K562 (cell line): ENCODE results near the gene PARP14. TPM values are rescaled to one million over a fixed set of nuclear protein-coding genes. Genes with fewer than 3 reads are reported as not detected.

Experiments
- ATAC-seq: fragments of 200-7000 bp; cut with Tn5 transposase; 3 replicates; pipeline ENCODE4 v1.9.1; 2020; ENCODE audit warnings: moderate library complexity
- BruUV-seq: library from RNA; stranded (reverse); fragments of 400-500 nt; replicated peaks from 2 replicates; lab custom pipeline; 2021; lab: Mats Ljungman, UMichigan
- CTCF ChIA-PET: fragments of 300-600 bp; formaldehyde crosslinking; extraction: SDS; loops from one replicate; lab custom pipeline; 2021; ENCODE audit warnings: low intra/inter-chr PET ratio; lab: Yijun Ruan, JAX
- POLR2A ChIA-PET: fragments of 300-600, 350-650 bp; sonication (Branson Sonifier 250); formaldehyde crosslinking; extraction: SDS; loops from one replicate; lab custom pipeline; 2021; ENCODE audit warnings: antibody characterized with exemption, inconsistent platforms; lab: Yijun Ruan, JAX
- DNase-seq, 4 experiments: peaks; one replicate each; pipeline versions ENCODE4 v3.0.0 to v3.0.0-alpha.2; 2011 to 2018; ENCODE audit warnings: low spot score in 3 of 4, mixed read lengths in 3 of 4; ENCODE audit errors: extremely low read depth in 1 of 4
- FAIRE-seq: peaks from 2 replicates; lab custom pipeline; 2011; peaks lifted over from hg19 to GRCh38; lab: Jason Lieb, UNC
- H2AFZ ChIP-seq: 2 replicates; pipeline ENCODE4 v1.6.0; 2011; ENCODE audit warnings: low read depth, low read length, control low read depth, inconsistent platforms
- H3K27ac ChIP-seq: fragments of 200-600 bp; 3 replicates; pipeline ENCODE4 v1.8.0; 2011; ENCODE audit warnings: low read depth, mild to moderate bottlenecking, control low read depth, inconsistent platforms, low read length, moderate library complexity, mixed read lengths; ENCODE audit errors: extremely low read depth
- H3K27me3 ChIP-seq, 2 experiments: fragments of 300-600 bp in 1 of 2; 2 replicates in 1 of 2; 3 replicates in 1 of 2; pipeline versions ENCODE4 v1.6.0 to v1.8.0; 2011; ENCODE audit warnings: inconsistent platforms in 2 of 2, low read length in 2 of 2, mild to moderate bottlenecking in 1 of 2, mixed read lengths in 1 of 2, moderate library complexity in 1 of 2; ENCODE audit not compliant: control insufficient read depth in 2 of 2, insufficient read depth in 2 of 2
- H3K36me3 ChIP-seq: fragments of 300-600 bp; 3 replicates; pipeline ENCODE4 v1.8.0; 2011; ENCODE audit warnings: mild to moderate bottlenecking, low read length, inconsistent platforms; ENCODE audit not compliant: control insufficient read depth, insufficient read depth
- H3K4me1 ChIP-seq, 2 experiments: fragments of 200-600 bp in 1 of 2; replicated peaks in 1 of 2; 2 replicates in 1 of 2; 3 replicates in 1 of 2; pipeline versions ENCODE4 v1.5.1 to v1.8.0; 2011; ENCODE audit warnings: inconsistent platforms in 2 of 2, low read length in 2 of 2, mild to moderate bottlenecking in 1 of 2, mixed read lengths in 1 of 2, moderate library complexity in 1 of 2; ENCODE audit not compliant: control insufficient read depth in 2 of 2, insufficient read depth in 2 of 2
- H3K4me2 ChIP-seq: 2 replicates; pipeline ENCODE4 v1.6.1; 2011; ENCODE audit warnings: low read length, control low read depth, inconsistent platforms, mixed read lengths; ENCODE audit not compliant: insufficient read depth
- H3K4me3 ChIP-seq: fragments of 200-600 bp; sonication (generic), shearing (Covaris generic); 2 replicates; pipeline ENCODE4 v1.5.1; 2016; ENCODE audit warnings: control low read depth, inconsistent platforms
- H3K79me2 ChIP-seq: fragments of 200-600 bp; 3 replicates; pipeline ENCODE4 v1.8.0; 2011; ENCODE audit warnings: low read length, inconsistent platforms; ENCODE audit not compliant: control insufficient read depth, insufficient read depth
- H3K9ac ChIP-seq, 2 experiments: 2 replicates each; pipeline versions ENCODE4 v1.6.0 to v1.6.1; 2011; ENCODE audit warnings: low read depth in 2 of 2, low read length in 2 of 2, control low read depth in 1 of 2, inconsistent platforms in 1 of 2, mild to moderate bottlenecking in 1 of 2, mixed read lengths in 1 of 2; ENCODE audit not compliant: insufficient read depth in 1 of 2
- H3K9me1 ChIP-seq: one replicate; pipeline ENCODE4 v1.6.0; 2011; ENCODE audit warnings: inconsistent platforms, mild to moderate bottlenecking, low read length, moderate library complexity; ENCODE audit not compliant: control insufficient read depth, insufficient read depth
- H3K9me3 ChIP-seq: replicated peaks from 2 replicates; pipeline ENCODE4 v1.5.1; 2011; ENCODE audit warnings: low read depth, low read length, inconsistent platforms; ENCODE audit not compliant: control insufficient read depth, insufficient read depth
- H4K20me1 ChIP-seq: replicated peaks from 2 replicates; pipeline ENCODE4 v1.6.1; 2011; ENCODE audit warnings: low read length, inconsistent platforms, mixed read lengths; ENCODE audit not compliant: control insufficient read depth, insufficient read depth
- CCNT2 ChIP-seq: IDR thresholded peaks from 2 replicates; pipeline ENCODE4 v1.6.1; 2011; ENCODE audit warnings: borderline replicate concordance, low read depth, mild to moderate bottlenecking, moderate library complexity, mixed read lengths, low read length; ENCODE audit not compliant: insufficient read length; ENCODE audit errors: extremely low read depth
- CHD2 ChIP-seq: IDR thresholded peaks from 2 replicates; pipeline ENCODE4 v1.6.1; 2011; ENCODE audit warnings: low read depth, low read length
- ELF2 ChIP-seq: fragments of 250-450 bp; sonication (Bioruptor Pico); IDR thresholded peaks from 2 replicates; pipeline ENCODE4 v1.5.0; 2021; ENCODE audit warnings: mild to moderate bottlenecking
- EWSR1 ChIP-seq: fragments of 450-650 bp; IDR thresholded peaks from 2 replicates; pipeline ENCODE4 v1.6.1; 2018; ENCODE audit warnings: borderline replicate concordance, mild to moderate bottlenecking, low read depth, moderate library complexity; ENCODE audit not compliant: partially characterized antibody
- HDAC6 ChIP-seq: IDR thresholded peaks from 2 replicates; pipeline ENCODE4 v1.6.1; 2012; ENCODE audit warnings: low read depth, mild to moderate bottlenecking, control low read depth, inconsistent platforms, low read length, moderate library complexity
- NR2F6 ChIP-seq: fragments of 450-650 bp; formaldehyde crosslinking; IDR thresholded peaks from 2 replicates; pipeline ENCODE4 v1.4.0; 2020; ENCODE audit warnings: mild to moderate bottlenecking
- PCBP2 ChIP-seq: fragments of 200-400 bp; formaldehyde crosslinking; IDR thresholded peaks from 2 replicates; pipeline ENCODE4 v1.6.1; 2018; ENCODE audit warnings: low read length, low read depth, mild to moderate bottlenecking, moderate library complexity; ENCODE audit not compliant: poor library complexity, severe bottlenecking
- RBBP5 ChIP-seq: fragments of 200-600 bp; sonication (generic); IDR thresholded peaks from 2 replicates; pipeline ENCODE4 v1.6.1; 2012; ENCODE audit warnings: borderline replicate concordance, mild to moderate bottlenecking, low read length, control low read depth, inconsistent platforms; ENCODE audit not compliant: insufficient read depth, poor library complexity, severe bottlenecking
- RBM17 ChIP-seq: fragments of 200-400 bp; formaldehyde crosslinking; IDR thresholded peaks from 2 replicates; pipeline ENCODE4 v1.6.1; 2017; ENCODE audit warnings: low read depth, mild to moderate bottlenecking, low read length, borderline replicate concordance
- SETDB1 ChIP-seq: IDR thresholded peaks from one replicate; pipeline ENCODE4 v1.6.1; 2012; ENCODE audit warnings: low read length, control low read depth, inconsistent platforms
- SPI1 ChIP-seq: IDR thresholded peaks from 2 replicates; pipeline ENCODE4 v1.6.1; 2011; ENCODE audit warnings: low read depth, low read length, control low read depth, borderline replicate concordance
- TFAM ChIP-seq: fragments of 250-450 bp; sonication (Bioruptor Pico); conservative IDR thresholded peaks from 2 replicates; pipeline ENCODE4 v1.5.0; 2021; ENCODE audit warnings: mild to moderate bottlenecking, moderate library complexity
- U2AF2 ChIP-seq: fragments of 200-400 bp; formaldehyde crosslinking; optimal IDR thresholded peaks from 2 replicates; pipeline ENCODE3; 2017; ENCODE audit warnings: low read depth, mild to moderate bottlenecking, low read length
- ZBTB1 ChIP-seq: sonication (generic); formaldehyde crosslinking; IDR thresholded peaks from 2 replicates; pipeline ENCODE4 v1.8.1; 2023; ENCODE audit warnings: missing genetic modification reagents, low read depth, mild to moderate bottlenecking, borderline replicate concordance
- WGBS: fragments of 100-300 bp; shearing (Covaris generic); methylation state at CpG from one replicate; pipeline ENCODE4 v1.1.6; 2016; ENCODE audit warnings: low coverage, mixed read lengths; ENCODE audit not compliant: insufficient coverage; ENCODE audit errors: missing lambda C conversion rate; 5-methylcytosine and 5-hydroxymethylcytosine counted together
- in situ Hi-C: fragments of 300-500 bp; cut with MboI; formaldehyde crosslinking; loops from 4 replicates; pipeline ENCODE4 v1.15.0; 2018; ENCODE audit warnings: inconsistent platforms, mixed read lengths
- intact Hi-C: fragments of 100-400 bp; cut with micrococcal nuclease; formaldehyde crosslinking; loops from 2 replicates; pipeline ENCODE4 v1.14.2; 2022
- polyA plus RNA-seq, 8 experiments: library from polyadenylated mRNA; depleted of rRNA in 4 of 8; stranded (reverse) in 5 of 8; unstranded in 3 of 8; fragments of >200 nt; fragmentation: Nextera tagmentation in 2 of 8; fragmentation: Illumina TruSeq in 1 of 8; extraction: Ambion mirVana in 2 of 8; extraction: Trizol in 1 of 8; gene quantifications; 2 replicates each; pipeline versions ENCODE4 v1.2.1 to v1.2.3, GENCODE V29; 2011 to 2014; ENCODE audit warnings: inconsistent platforms in 1 of 8, missing spikeins in 1 of 8
- total RNA-seq, 7 experiments: library from RNA; depleted of rRNA in 6 of 7; stranded (reverse); fragments of >200 nt in 6 of 7; fragmentation: Illumina TruSeq in 2 of 7; extraction: Trizol in 2 of 7; gene quantifications; 2 replicates each; pipeline versions ENCODE4 v1.2.1 to v1.2.3, GENCODE V29; 2011 to 2021; ENCODE audit warnings: low replicate concordance in 1 of 7
- TF ChIP-seq, protein P1 (sequence below): fragments of 250-450 bp; sonication (Bioruptor Pico); IDR thresholded peaks from 2 replicates; pipeline ENCODE4 v1.5.0; 2021
- TF ChIP-seq, protein P2 (sequence below): sonication (generic); formaldehyde crosslinking; IDR thresholded peaks from 2 replicates; pipeline ENCODE4 v1.8.1; 2022; ENCODE audit warnings: missing genetic modification reagents
- TF ChIP-seq, protein P3 (sequence below): fragments of 450-650 bp; formaldehyde crosslinking; IDR thresholded peaks from 2 replicates; pipeline ENCODE4 v1.4.0; 2020; ENCODE audit warnings: mild to moderate bottlenecking
- TF ChIP-seq, protein P4 (sequence below): fragments of 250-450 bp; sonication (Bioruptor Pico); IDR thresholded peaks from 2 replicates; pipeline ENCODE4 v1.5.0; 2020; ENCODE audit warnings: mild to moderate bottlenecking

Gene PARP14
- total and polyA plus RNA-seq, 9 of the 15 experiments (the other 6 are each of a cell fraction or from before 2014, with no cell fraction given) = 3.1 to 14.4 (median 9.0) TPM

DNA sequence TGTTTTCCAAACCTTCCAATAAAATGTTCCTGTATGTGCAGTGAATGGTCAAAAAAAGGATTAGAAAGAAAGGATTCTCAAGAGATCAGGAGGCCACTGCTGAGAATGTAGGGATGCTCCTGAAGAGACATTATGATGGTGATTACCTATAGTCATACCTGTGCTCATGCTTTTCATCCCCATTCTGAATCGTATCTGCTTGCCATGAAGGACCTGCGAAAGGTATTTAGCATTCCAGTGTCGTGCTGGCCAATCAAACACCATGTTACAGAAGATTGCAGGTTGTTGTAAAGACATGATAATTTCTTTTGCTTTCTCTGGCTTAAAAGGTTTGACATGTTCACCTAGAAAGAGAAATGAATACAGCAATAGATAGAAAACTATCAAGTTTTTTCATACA, 96.9 kb downstream of the PARP14 start:
- BruUV-seq = no TSS peak
- H3K79me2 ChIP-seq = no peaks in the 10 kb centered on the region
- H2AFZ ChIP-seq = no peak overlapping the region
- WGBS = no CpG with 5 or more reads among the region's 3 CpGs
- in situ Hi-C loops = no loop called here
- no peaks in the 10 kb centered on the region for H3K27me3 ChIP-seq
- no peak overlapping the region for H3K4me3 ChIP-seq
- no peaks in the 10 kb centered on the region for H3K36me3 ChIP-seq
- H3K27ac ChIP-seq = no peak overlapping the region
- H3K9ac ChIP-seq = no peak overlapping the region
- ATAC-seq (no peak), FAIRE-seq (no peak), DNase-seq (no peak)
- ChIA-PET POLR2A (no interaction called here), CTCF (no interaction called here)
- intact Hi-C loops = no loop called here
- H4K20me1 ChIP-seq = no peaks in the 10 kb centered on the region
- H3K4me2 ChIP-seq = no peak overlapping the region
- no peaks in the 10 kb centered on the region for H3K4me1 ChIP-seq
- H3K9me3 ChIP-seq = no peaks in the 10 kb centered on the region
- H3K9me1 ChIP-seq = no peaks in the 10 kb centered on the region
- TF ChIP-seq NR2F6 (CRISPR knock-in tag) = no peak
- no peak for TF ChIP-seq SPI1
- TF ChIP-seq U2AF2 = no peak
- TF ChIP-seq, protein P1, sequence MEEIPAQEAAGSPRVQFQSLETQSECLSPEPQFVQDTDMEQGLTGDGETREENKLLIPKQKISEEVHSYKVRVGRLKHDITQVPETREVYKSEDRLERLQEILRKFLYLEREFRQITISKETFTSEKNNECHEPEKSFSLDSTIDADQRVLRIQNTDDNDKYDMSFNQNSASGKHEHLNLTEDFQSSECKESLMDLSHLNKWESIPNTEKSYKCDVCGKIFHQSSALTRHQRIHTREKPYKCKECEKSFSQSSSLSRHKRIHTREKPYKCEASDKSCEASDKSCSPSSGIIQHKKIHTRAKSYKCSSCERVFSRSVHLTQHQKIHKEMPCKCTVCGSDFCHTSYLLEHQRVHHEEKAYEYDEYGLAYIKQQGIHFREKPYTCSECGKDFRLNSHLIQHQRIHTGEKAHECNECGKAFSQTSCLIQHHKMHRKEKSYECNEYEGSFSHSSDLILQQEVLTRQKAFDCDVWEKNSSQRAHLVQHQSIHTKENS (CRISPR knock-in tag) = no peak
- no peak for TF ChIP-seq CCNT2
- TF ChIP-seq, protein P2, sequence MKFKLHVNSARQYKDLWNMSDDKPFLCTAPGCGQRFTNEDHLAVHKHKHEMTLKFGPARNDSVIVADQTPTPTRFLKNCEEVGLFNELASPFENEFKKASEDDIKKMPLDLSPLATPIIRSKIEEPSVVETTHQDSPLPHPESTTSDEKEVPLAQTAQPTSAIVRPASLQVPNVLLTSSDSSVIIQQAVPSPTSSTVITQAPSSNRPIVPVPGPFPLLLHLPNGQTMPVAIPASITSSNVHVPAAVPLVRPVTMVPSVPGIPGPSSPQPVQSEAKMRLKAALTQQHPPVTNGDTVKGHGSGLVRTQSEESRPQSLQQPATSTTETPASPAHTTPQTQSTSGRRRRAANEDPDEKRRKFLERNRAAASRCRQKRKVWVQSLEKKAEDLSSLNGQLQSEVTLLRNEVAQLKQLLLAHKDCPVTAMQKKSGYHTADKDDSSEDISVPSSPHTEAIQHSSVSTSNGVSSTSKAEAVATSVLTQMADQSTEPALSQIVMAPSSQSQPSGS (CRISPR knock-in tag) = no peak
- TF ChIP-seq ELF2 (CRISPR knock-in tag) = no peak
- TF ChIP-seq HDAC6 = no peak
- TF ChIP-seq TFAM = no peak
- TF ChIP-seq, protein P3, sequence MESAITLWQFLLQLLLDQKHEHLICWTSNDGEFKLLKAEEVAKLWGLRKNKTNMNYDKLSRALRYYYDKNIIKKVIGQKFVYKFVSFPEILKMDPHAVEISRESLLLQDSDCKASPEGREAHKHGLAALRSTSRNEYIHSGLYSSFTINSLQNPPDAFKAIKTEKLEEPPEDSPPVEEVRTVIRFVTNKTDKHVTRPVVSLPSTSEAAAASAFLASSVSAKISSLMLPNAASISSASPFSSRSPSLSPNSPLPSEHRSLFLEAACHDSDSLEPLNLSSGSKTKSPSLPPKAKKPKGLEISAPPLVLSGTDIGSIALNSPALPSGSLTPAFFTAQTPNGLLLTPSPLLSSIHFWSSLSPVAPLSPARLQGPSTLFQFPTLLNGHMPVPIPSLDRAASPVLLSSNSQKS (CRISPR knock-in tag) = no peak
- TF ChIP-seq RBBP5 = no peak
- no peak for TF ChIP-seq PCBP2
- TF ChIP-seq CHD2 = no peak
- no peak for TF ChIP-seq EWSR1
- TF ChIP-seq ZBTB1 (CRISPR knock-in tag) = no peak
- TF ChIP-seq, protein P4, sequence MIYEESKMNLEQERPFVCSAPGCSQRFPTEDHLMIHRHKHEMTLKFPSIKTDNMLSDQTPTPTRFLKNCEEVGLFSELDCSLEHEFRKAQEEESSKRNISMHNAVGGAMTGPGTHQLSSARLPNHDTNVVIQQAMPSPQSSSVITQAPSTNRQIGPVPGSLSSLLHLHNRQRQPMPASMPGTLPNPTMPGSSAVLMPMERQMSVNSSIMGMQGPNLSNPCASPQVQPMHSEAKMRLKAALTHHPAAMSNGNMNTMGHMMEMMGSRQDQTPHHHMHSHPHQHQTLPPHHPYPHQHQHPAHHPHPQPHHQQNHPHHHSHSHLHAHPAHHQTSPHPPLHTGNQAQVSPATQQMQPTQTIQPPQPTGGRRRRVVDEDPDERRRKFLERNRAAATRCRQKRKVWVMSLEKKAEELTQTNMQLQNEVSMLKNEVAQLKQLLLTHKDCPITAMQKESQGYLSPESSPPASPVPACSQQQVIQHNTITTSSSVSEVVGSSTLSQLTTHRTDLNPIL (CRISPR knock-in tag) = no peak
- no peak for TF ChIP-seq SETDB1
- TF ChIP-seq RBM17 = no peak
